ENCODE results near the gene GRIP2.

- TF ChIP-seq MXI1 (conservative IDR thresholded peaks at IDR 0.05; ENCODE audit: poor library complexity, severe bottlenecking), result no peak
- TF ChIP-seq, protein P1, sequence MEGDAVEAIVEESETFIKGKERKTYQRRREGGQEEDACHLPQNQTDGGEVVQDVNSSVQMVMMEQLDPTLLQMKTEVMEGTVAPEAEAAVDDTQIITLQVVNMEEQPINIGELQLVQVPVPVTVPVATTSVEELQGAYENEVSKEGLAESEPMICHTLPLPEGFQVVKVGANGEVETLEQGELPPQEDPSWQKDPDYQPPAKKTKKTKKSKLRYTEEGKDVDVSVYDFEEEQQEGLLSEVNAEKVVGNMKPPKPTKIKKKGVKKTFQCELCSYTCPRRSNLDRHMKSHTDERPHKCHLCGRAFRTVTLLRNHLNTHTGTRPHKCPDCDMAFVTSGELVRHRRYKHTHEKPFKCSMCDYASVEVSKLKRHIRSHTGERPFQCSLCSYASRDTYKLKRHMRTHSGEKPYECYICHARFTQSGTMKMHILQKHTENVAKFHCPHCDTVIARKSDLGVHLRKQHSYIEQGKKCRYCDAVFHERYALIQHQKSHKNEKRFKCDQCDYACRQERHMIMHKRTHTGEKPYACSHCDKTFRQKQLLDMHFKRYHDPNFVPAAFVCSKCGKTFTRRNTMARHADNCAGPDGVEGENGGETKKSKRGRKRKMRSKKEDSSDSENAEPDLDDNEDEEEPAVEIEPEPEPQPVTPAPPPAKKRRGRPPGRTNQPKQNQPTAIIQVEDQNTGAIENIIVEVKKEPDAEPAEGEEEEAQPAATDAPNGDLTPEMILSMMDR (IDR thresholded peaks at IDR 0.05; ENCODE audit: poor library complexity, severe bottlenecking), result no peak
- no peak for TF ChIP-seq RAD21 (conservative IDR thresholded peaks at IDR 0.05)
These were observed 20.0 kb upstream of the GRIP2 start for GRCh38 chr3:14560110-14560509.
